Thyroid gland (tissue), 4 donors: ENCODE measurements around the gene FANCL.

Experiments used
- CTCF ChIP-seq, 6 experiments: fragments of 200-600 bp in 3 of 6; fragments of 450-650 bp in 3 of 6; sonication (generic) in 3 of 6; IDR thresholded peaks; one replicate each; pipeline ENCODE4 v1.5.1; 2016 to 2019; ENCODE audit warnings: antibody characterized with exemption in 6 of 6, mild to moderate bottlenecking in 2 of 6, inconsistent platforms in 1 of 6, moderate library complexity in 1 of 6
- POLR2A ChIP-seq, 2 donors: fragments of 450-650 bp; IDR thresholded peaks; one replicate each; pipeline ENCODE4 v1.6.1; 2017; ENCODE audit warnings: antibody characterized with exemption in 2 of 2, mild to moderate bottlenecking in 2 of 2, moderate library complexity in 1 of 2

- TF ChIP-seq CTCF (IDR thresholded peaks at IDR 0.05) (no peak), POLR2A (IDR thresholded peaks at IDR 0.05) (no peak)
Observed at GRCh38 chr2:58266211-58266610, 25.1 kb upstream of the FANCL start.
